ENCODE measurements around the gene KRTAP10-12. TPM values are rescaled to one million over a fixed set of nuclear protein-coding genes. Genes with fewer than 3 reads are reported as not detected.

KRTAP10-12 gene
- total RNA-seq, 3 donors from 2014 or later: not detected

DNA sequence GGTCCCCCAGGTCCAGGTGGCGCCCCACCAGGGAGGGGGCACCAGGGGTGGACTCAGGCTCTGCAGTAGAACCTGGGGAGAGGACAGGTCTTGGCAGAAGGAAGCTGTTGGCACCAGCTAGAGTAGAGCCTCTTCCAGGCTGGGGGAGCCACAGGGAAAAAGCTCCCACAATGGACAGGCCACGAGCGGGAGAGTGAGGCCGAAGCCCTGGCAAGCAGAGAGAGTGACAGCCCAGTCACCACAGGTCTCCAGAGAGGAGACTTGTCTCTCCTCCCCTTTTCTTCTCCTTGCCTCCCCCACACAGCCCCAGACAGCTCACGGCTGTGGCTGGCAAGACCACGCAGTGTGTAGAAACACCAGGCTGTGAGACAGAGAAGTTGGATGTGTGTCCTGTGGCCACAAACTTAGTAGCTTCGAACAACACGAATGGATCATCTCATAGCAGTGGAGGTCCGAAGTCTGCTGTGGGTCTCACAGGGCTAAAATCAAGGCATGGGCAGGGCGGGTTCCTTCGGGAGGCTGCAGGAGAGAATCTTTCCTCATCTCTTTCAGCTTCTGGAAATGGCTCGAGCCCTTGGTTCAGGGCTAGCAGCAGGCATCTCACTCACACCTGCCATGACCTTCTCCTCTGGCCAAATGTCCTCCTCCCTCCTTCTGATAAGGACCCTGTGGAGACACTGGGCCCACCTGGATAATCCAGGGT lies 45.8 kb upstream of the KRTAP10-12 start:
- no peak overlapping the region for H3K4me3 ChIP-seq
- intact Hi-C loops (cut with DNase I; ENCODE audit: low total_unique reads): no loop called here
- no peaks in the 10 kb centered on the region for H3K36me3 ChIP-seq
- TF ChIP-seq POLR2A (IDR thresholded peaks at IDR 0.05): no peak
- TF ChIP-seq, protein P1, sequence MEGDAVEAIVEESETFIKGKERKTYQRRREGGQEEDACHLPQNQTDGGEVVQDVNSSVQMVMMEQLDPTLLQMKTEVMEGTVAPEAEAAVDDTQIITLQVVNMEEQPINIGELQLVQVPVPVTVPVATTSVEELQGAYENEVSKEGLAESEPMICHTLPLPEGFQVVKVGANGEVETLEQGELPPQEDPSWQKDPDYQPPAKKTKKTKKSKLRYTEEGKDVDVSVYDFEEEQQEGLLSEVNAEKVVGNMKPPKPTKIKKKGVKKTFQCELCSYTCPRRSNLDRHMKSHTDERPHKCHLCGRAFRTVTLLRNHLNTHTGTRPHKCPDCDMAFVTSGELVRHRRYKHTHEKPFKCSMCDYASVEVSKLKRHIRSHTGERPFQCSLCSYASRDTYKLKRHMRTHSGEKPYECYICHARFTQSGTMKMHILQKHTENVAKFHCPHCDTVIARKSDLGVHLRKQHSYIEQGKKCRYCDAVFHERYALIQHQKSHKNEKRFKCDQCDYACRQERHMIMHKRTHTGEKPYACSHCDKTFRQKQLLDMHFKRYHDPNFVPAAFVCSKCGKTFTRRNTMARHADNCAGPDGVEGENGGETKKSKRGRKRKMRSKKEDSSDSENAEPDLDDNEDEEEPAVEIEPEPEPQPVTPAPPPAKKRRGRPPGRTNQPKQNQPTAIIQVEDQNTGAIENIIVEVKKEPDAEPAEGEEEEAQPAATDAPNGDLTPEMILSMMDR (IDR thresholded peaks at IDR 0.05): no peak
- no peak for TF ChIP-seq POLR2AphosphoS5 (IDR thresholded peaks at IDR 0.05)
- H3K27ac ChIP-seq: no peak overlapping the region
- no peak for DNase-seq (ENCODE audit: low spot score in 2 of 2)
- H3K27me3 ChIP-seq: peaks cover 0 to 33% of the 10 kb centered on the region in 2 donors
- peaks cover 2 to 11% of the 10 kb centered on the region in 2 donors for H3K9me3 ChIP-seq
- H3K4me1 ChIP-seq: no peaks in the 10 kb centered on the region

DNA sequence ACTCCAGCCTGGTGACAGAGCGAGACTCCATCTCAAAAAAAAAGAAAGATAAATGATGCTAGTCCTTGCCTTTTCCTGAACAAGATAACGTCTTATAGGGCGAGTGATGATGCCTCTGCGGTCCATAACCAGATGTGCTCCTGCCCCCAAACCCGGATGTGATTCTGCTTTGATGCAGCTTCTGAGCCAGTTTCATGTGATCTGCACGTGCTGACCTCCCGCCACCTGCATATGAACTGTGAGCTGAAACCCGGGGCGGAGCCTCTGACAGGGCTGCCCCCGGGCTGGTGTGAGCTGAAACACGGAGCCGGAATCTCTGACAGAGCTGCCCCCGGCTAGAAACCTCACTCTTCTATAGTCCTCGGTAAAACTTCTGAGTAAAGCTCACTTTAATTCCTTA lies 43.8 kb upstream of the KRTAP10-12 start:
- Histone ChIP-seq H3K36me3 (no peaks in the 10 kb centered on the region), H3K4me3 (no peak overlapping the region), H3K4me1 (no peaks in the 10 kb centered on the region), H3K27me3 (peaks cover 0 to 19% of the 10 kb centered on the region in 2 donors), H3K9me3 (peaks cover 11 to 14% of the 10 kb centered on the region in 2 donors), H3K27ac (no peak overlapping the region)
- intact Hi-C loops (cut with DNase I; ENCODE audit: low total_unique reads): no loop called here
- TF ChIP-seq POLR2A (IDR thresholded peaks at IDR 0.05): no peak
- TF ChIP-seq, protein P1 (IDR thresholded peaks at IDR 0.05): no peak
- TF ChIP-seq POLR2AphosphoS5 (IDR thresholded peaks at IDR 0.05): no peak
- no peak for DNase-seq (ENCODE audit: low spot score in 2 of 2)

DNA sequence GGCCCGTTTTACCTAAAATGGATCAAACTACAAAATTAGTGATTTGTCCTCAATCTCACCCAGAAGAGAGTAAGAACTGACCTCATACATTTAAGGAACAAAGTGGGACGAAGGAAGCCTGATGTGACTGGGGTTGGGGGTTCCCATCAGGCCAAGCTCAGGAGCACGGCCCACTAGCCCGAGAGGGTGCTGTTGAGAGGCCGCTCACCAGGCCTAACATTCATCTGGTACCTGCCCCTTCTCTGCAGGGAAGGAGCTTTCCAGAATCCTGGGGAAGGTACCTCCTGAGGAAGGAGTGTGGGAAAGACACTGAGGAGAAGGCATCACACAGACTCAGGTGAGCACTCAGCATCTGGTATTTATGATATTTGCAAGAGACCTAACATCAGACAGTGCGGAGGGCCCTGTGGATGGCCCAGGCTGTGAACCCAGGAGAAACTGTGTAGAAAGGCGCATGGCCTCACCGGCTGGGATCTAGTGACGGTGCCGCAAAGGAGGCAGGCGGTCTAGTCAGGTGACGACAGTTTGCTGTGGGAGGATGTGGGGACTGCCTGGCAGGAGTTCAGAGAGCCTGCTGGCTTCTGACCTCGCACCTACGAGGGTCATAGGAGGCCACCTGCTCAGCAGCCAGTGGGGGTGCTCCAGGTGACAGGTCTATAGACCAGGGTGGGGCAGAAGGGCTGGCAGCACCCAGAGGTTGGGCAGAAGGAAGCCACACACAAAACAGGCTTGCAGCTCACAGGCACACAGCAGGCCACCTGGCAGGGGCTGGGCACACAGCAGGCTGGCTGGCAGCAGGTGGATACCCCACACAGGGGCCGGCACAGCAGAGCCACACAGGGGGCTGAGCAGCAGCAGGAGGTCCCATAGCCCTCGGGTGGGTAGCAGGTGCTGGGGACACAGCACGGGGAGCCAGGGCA lies 43.1 kb upstream of the KRTAP10-12 start:
- no peak for DNase-seq (ENCODE audit: low spot score in 2 of 2)
- intact Hi-C loops (cut with DNase I; ENCODE audit: low total_unique reads): no loop called here

DNA sequence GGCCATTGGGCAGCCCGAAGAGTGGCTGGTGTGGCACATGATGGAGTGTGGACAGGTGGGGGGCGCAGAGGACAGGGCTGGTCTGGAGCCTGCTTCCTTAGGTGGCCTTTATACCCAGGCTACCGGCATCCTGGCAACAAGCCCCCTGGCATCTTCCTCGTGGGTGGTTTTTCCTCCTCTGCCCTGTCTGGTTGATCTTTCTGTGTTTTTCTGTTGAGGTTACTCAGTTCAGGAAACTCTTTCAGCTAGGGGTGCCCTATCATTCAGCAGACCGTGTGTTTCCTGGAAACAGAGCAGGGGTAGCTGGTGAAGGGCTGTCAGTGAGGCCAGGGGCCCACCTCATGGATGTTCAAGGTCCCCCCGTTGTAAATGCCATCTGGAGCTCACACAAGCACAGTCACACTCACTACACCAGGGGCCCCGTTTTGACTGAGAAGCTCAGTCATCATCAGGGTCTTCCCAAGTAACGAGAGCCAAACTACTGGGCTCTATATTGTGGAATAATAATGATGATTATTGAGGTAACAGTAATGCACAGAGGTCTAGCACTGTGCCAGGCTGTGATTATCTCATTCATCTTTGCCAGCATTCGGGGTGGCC lies 42.3 kb upstream of the KRTAP10-12 start, which contains the start of gene KRTAP12-4:
KRTAP12-4 (minus strand) TSS at position 84 of the 600 bp plus-strand sequence; CDS start at position 39, 45 bp downstream.
- Histone ChIP-seq H3K4me1 (no peaks in the 10 kb centered on the region), H3K4me3 (no peak within 1 kb of the TSS), H3K9me3 (peaks cover 11 to 14% of the 10 kb centered on the region in 2 donors), H3K27me3 (peaks cover 0 to 10% of the 10 kb centered on the region in 2 donors), H3K27ac (no peak within 1 kb of the TSS), H3K36me3 (no peaks in the 10 kb centered on the region)
- TF ChIP-seq POLR2AphosphoS5 (IDR thresholded peaks at IDR 0.05): no peak
- TF ChIP-seq, protein P1 (IDR thresholded peaks at IDR 0.05): no peak
- no peak for TF ChIP-seq POLR2A (IDR thresholded peaks at IDR 0.05)
- DNase-seq (ENCODE audit: low spot score in 2 of 2): no peak
- intact Hi-C loops (cut with DNase I; ENCODE audit: low total_unique reads): no loop called here

More for the DNA sequence above, 43.1 kb upstream of the KRTAP10-12 start:
- Histone ChIP-seq H3K9me3 (peaks cover 11 to 14% of the 10 kb centered on the region in 2 donors), H3K4me1 (no peaks in the 10 kb centered on the region), H3K36me3 (no peaks in the 10 kb centered on the region), H3K4me3 (no peak overlapping the region), H3K27me3 (peaks cover 0 to 17% of the 10 kb centered on the region in 2 donors), H3K27ac (no peak overlapping the region)
- TF ChIP-seq POLR2A (IDR thresholded peaks at IDR 0.05) (no peak), POLR2AphosphoS5 (IDR thresholded peaks at IDR 0.05) (no peak)

DNA sequence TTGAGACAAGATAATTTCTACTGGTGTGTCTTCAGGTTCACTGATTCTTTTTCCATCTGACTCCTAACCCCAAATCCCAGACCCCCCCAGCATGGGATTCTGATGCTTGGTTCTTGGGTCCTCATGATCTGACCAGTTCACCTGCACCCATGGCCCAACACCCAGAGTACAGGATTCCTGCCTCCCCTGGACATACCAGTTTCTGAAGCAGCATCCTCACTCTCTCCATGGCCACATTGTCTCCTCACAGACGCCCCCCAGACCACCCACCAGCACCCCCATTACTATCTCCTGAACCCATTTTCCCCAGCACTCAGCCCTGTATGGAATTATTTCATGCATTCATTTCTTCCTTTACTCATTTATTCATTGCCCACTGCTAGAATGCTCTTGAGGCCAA lies 40.1 kb upstream of the KRTAP10-12 start:
- Histone ChIP-seq H3K4me3 (no peak overlapping the region), H3K27me3 (peaks cover 0 to 10% of the 10 kb centered on the region in 2 donors), H3K36me3 (no peaks in the 10 kb centered on the region), H3K9me3 (peaks cover 11 to 14% of the 10 kb centered on the region in 2 donors), H3K4me1 (no peaks in the 10 kb centered on the region), H3K27ac (no peak overlapping the region)
- TF ChIP-seq, protein P1 (IDR thresholded peaks at IDR 0.05): no peak
- no peak for TF ChIP-seq POLR2AphosphoS5 (IDR thresholded peaks at IDR 0.05)
- TF ChIP-seq POLR2A (IDR thresholded peaks at IDR 0.05): no peak
- intact Hi-C loops (cut with DNase I; ENCODE audit: low total_unique reads): no loop called here
- DNase-seq (ENCODE audit: low spot score in 2 of 2): no peak

Measured in breast epithelium (tissue), 4 donors.